RWPE2 (cell line): Measurements from ENCODE around the gene PLA2G4F.

Experiments used
- ATAC-seq: fragments of 200-7000 bp; cut with Tn5 transposase; 3 replicates; pipeline ENCODE4 v1.9.1; 2021; ENCODE audit warnings: low read depth
- DNase-seq: peaks from one replicate; pipeline ENCODE4 v3.0.0-alpha.2; 2020; ENCODE audit warnings: low spot score
- H3K27ac ChIP-seq: fragments of 450-650 bp; 2 replicates; pipeline ENCODE4 v1.5.1; 2017; ENCODE audit warnings: mild to moderate bottlenecking; ENCODE audit not compliant: poor library complexity, severe bottlenecking
- H3K27me3 ChIP-seq: fragments of 250-450 bp; sonication (Bioruptor Pico); 2 replicates; pipeline ENCODE4 v1.5.1; 2021; ENCODE audit warnings: mild to moderate bottlenecking, moderate library complexity; ENCODE audit not compliant: insufficient read depth, poor library complexity, severe bottlenecking
- H3K36me3 ChIP-seq: fragments of 250-450 bp; sonication (Bioruptor Pico); 2 replicates; pipeline ENCODE4 v1.5.1; 2020; ENCODE audit warnings: low read depth, mild to moderate bottlenecking, moderate library complexity
- H3K4me1 ChIP-seq: fragments of 250-450 bp; sonication (Bioruptor Pico); 2 replicates; pipeline ENCODE4 v1.5.1; 2021; ENCODE audit warnings: mild to moderate bottlenecking, moderate library complexity; ENCODE audit not compliant: insufficient read depth, poor library complexity, severe bottlenecking
- H3K4me3 ChIP-seq: fragments of 250-450 bp; sonication (Bioruptor Pico); 2 replicates; pipeline ENCODE4 v1.5.1; 2021; ENCODE audit warnings: mild to moderate bottlenecking, moderate library complexity; ENCODE audit not compliant: severe bottlenecking
- H3K9me3 ChIP-seq: fragments of 250-450 bp; sonication (Bioruptor Pico); 2 replicates; pipeline ENCODE4 v1.5.1; 2021; ENCODE audit warnings: mild to moderate bottlenecking, moderate library complexity; ENCODE audit not compliant: severe bottlenecking
- TF ChIP-seq, protein P1 (sequence below): fragments of 450-650 bp; IDR thresholded peaks from one replicate; pipeline ENCODE4 v1.5.1; 2017; ENCODE audit warnings: mild to moderate bottlenecking, moderate library complexity; ENCODE audit not compliant: poor library complexity, severe bottlenecking

The PLA2G4F gene

DNA sequence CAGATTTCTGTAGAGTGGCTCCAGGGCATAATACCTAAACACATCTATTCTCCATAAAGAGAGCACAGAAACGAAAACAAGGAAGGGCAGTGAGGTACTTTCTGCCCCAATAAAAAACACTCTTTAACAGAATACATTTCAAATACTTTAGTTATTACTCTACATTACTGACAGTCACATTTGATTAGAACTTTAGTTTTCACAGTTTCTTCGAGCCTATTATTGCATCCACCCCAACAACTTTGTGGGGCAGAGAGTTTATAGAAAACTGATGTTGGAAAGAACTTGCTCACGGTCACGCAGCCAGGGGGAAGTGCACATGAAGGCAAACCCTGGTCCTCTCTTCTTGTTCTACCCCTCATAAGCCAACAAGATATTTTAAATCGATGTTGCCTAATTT, 42.7 kb upstream of the PLA2G4F start:
- Histone ChIP-seq H3K4me1 (no peaks in the 10 kb centered on the region), H3K36me3 (peaks cover 38% of the 10 kb centered on the region), H3K27ac (no peak overlapping the region), H3K9me3 (no peaks in the 10 kb centered on the region), H3K27me3 (no peaks in the 10 kb centered on the region), H3K4me3 (no peak overlapping the region)
- ATAC-seq, result no peak
- DNase-seq, result no peak
- TF ChIP-seq, protein P1, sequence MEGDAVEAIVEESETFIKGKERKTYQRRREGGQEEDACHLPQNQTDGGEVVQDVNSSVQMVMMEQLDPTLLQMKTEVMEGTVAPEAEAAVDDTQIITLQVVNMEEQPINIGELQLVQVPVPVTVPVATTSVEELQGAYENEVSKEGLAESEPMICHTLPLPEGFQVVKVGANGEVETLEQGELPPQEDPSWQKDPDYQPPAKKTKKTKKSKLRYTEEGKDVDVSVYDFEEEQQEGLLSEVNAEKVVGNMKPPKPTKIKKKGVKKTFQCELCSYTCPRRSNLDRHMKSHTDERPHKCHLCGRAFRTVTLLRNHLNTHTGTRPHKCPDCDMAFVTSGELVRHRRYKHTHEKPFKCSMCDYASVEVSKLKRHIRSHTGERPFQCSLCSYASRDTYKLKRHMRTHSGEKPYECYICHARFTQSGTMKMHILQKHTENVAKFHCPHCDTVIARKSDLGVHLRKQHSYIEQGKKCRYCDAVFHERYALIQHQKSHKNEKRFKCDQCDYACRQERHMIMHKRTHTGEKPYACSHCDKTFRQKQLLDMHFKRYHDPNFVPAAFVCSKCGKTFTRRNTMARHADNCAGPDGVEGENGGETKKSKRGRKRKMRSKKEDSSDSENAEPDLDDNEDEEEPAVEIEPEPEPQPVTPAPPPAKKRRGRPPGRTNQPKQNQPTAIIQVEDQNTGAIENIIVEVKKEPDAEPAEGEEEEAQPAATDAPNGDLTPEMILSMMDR, result no peak

DNA sequence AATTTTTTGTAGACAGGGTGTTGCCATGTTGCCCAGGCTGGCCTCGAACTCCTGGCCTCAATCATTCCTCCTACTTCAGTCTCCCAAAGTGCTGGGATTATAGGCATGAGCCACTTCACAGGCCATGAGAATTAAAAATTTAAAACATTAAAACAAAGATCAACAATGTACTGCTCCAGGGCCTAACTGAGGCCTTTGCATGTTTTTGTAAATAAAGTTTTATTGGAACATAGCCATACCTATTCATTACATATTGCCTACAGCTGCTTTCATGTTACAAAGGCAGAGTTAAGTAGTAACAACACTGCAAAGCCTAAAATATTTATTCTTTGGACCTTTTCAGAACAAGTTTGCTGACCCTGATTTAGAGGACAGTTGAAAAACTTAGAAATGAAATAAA, 42.1 kb upstream of the PLA2G4F start:
- Histone ChIP-seq H3K4me3 (no peak overlapping the region), H3K36me3 (peaks cover 38% of the 10 kb centered on the region), H3K9me3 (no peaks in the 10 kb centered on the region), H3K27ac (no peak overlapping the region), H3K27me3 (no peaks in the 10 kb centered on the region), H3K4me1 (no peaks in the 10 kb centered on the region)
- TF ChIP-seq, protein P1, result no peak
- ATAC-seq (no peak), DNase-seq (no peak)

DNA sequence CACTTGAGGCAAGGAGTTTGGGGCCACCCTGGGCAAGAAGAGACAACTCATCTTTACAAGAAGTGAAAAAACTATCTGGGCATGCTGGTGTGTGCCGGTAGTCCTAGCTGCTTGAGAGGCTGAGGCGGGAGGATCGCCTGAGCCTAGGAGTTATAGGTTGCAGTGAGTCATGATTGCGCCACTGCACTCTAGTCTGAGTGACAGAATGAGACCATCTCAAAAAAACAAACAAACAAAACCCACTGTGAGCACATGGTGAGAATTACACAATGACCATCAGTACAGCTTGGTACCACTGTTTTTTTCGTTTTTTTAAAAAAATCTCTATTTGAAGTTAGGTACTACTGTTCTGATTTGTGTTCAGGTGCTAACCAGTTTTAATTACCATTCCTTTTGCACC, 38.1 kb upstream of the PLA2G4F start:
- H3K27ac ChIP-seq, result no peak overlapping the region
- ATAC-seq, result peak; percentile 84
- no peaks in the 10 kb centered on the region for H3K27me3 ChIP-seq
- DNase-seq, result no peak
- H3K4me3 ChIP-seq, result no peak overlapping the region
- TF ChIP-seq, protein P1, result no peak
- no peaks in the 10 kb centered on the region for H3K9me3 ChIP-seq
- H3K36me3 ChIP-seq, result peaks cover 60% of the 10 kb centered on the region
- H3K4me1 ChIP-seq, result no peaks in the 10 kb centered on the region

DNA sequence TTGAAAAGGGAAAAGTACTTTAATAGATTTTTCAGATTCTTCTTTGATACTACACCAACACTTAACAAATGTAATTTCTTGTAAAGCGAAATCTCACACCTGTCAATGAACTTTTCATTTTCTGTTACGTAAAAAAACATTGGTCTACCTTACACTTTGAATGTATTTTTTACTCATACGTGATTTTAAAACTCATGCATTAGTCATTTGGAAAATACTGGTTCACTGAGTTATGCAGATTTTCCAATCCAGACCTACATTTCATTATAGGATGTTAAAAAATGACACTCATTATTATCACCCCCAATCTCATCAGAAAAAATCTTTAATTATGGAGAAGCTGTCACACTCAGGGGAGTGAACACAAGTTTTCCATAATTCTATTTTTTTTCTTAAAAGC, 36.9 kb upstream of the PLA2G4F start:
- TF ChIP-seq, protein P1, result no peak
- H3K4me1 ChIP-seq, result no peaks in the 10 kb centered on the region
- DNase-seq (no peak), ATAC-seq (no peak)
- no peak overlapping the region for H3K27ac ChIP-seq
- peaks cover 62% of the 10 kb centered on the region for H3K36me3 ChIP-seq
- H3K9me3 ChIP-seq, result no peaks in the 10 kb centered on the region
- no peak overlapping the region for H3K4me3 ChIP-seq
- H3K27me3 ChIP-seq, result no peaks in the 10 kb centered on the region

DNA sequence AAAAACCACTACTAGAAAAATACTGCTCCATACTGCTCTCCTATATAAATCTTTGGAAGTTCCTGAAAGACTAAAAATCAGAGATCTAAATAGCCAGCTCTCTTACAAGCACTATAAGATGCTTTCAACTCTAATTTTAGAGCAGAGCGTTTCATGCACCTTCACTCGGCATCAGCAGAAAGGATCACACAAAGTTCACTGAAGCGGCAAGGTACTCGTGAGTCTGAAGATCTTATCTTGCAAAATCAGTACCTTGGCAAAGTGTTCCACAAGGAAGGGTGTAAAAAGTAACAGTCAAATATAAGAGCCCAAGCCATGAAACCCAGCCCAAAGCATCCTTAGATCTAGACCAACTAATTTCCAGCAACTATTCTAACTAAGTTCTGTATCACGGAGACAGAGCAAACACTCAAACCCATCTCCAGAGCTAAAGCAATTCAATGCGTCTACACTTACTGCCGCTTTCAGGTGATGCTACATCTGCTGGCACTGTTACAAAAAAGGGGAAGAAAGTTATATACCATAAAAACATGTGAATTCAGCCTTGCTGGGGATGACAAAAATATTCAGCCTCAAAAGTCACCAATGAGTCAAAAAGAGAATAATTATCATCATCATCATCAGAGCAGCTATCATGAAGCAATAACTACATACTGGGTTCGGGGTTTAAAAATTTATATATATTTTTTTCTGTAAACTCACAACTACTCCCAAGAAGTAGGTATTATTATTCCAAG, 35.3 kb upstream of the PLA2G4F start:
- Histone ChIP-seq H3K36me3 (peaks cover 65% of the 10 kb centered on the region), H3K4me1 (no peaks in the 10 kb centered on the region), H3K4me3 (no peak overlapping the region), H3K27ac (no peak overlapping the region), H3K9me3 (no peaks in the 10 kb centered on the region), H3K27me3 (no peaks in the 10 kb centered on the region)
- no peak for ATAC-seq
- TF ChIP-seq, protein P1, result no peak
- DNase-seq, result no peak
